Measurements from ENCODE around the gene AKT1. TPM values are rescaled to one million over a fixed set of nuclear protein-coding genes. Genes with fewer than 3 reads are reported as not detected.
"Not testable (repeated sequence)": the region's sequence is repeated elsewhere in the genome, so short reads cannot be mapped to it uniquely, and the experiment has no call there.

AKT1 gene
- total RNA-seq = 151 TPM

DNA sequence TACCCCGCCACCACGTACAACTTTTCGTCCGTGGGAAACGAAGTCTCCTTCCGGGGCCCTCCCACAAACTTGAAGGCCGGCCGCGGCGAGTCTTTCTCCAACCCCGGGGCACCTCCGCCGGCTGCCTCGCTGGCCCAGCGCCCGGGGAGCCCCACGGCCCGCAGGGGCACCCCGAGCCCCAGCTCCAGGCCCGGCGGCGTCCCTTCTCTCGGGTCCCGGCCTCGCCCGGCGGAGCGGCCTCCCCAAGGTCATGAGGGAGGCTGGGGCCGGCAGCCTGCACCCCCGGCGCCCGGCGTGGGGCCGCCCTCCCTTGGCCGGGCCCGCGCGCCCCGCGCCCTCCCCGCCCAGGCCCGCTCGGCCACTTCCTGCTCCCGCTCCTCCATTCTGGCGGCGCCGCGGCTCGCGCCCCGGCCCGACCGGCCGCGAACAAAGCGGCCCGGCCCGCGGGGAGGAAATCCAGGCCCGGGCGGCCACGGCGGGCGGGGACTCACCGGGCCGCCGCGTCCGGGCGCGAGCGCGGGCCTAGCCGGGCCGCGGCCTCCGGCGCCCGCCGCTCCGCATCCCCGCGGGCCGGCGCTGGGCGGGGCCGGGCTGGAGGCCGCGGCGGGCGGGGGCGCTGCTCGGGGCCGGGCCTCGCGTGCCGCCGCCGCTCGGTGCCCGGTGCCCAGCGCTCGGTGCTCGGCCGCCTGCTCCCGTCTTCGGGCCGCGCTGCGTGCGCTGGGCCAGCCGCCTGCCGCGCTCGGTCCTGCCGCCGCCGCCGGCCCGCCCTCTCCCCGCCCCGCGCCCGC, at the start of gene AKT1:
Gene AKT1, minus strand, starts transcription at position 756 of the 788 bp plus-strand sequence. CDS start 3,105 bp downstream, outside the sequence.
- Histone ChIP-seq H3K36me3 (ENCODE audit: control insufficient read depth in 3 of 3, insufficient read depth in 3 of 3, low read length in 3 of 3) (peaks cover 6 to 15% (median 14%) of the 10 kb centered on the region in 3 donors), H3K9me3 (ENCODE audit: control insufficient read depth in 3 of 3, low read length in 3 of 3) (no peaks in the 10 kb centered on the region), H3K4me3 (ENCODE audit: low read length in 3 of 3) (peak within 1 kb of the TSS; percentile 76 to 82 (median 79)), H3K9ac (ENCODE audit: low read depth in 1 of 3, low read length in 3 of 3) (peak within 1 kb of the TSS; percentile 73 to 88 (median 74)), H3K27me3 (ENCODE audit: control insufficient read depth in 3 of 3, insufficient read depth in 3 of 3, low read length in 3 of 3) (no peaks in the 10 kb centered on the region), H3K4me1 (ENCODE audit: control insufficient read depth in 3 of 3, insufficient read depth in 3 of 3, low read length in 3 of 3) (peaks cover 42 to 71% (median 66%) of the 10 kb centered on the region in 3 donors), H3K27ac (ENCODE audit: low read depth, low read length) (peak within 1 kb of the TSS; percentile 70)

DNA sequence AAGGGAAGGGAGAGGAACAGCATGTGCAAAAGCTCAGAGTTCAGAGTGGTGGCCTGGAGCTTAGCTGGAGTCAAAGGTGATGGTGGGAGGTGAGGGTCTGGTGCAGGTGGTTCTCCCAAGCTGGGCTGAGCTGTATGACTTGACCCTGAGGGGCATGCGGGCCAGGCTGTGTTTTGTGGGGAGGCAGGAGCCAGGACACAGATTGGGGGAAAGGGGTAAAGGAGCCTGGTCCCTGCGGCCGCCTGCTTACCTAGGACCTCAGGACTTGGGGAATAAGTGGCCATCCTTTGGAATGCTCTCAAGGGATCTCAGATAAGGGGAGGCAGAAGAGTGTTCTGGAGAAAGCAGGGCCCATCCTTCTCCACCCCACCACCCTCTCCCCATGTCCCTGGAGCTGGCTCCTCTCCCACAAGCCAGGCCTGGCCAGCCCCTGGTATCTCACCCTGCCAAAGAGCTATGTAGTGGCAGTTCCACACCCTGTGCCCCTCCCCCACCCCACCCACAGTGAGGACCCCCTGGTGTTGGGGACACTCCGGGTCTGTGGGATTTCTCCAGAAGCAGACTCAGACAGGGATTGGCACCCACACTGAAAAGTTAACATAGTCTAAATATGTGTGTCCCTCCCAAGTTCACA, 49.6 kb upstream of the AKT1 start:
- no peak overlapping the region for H3K4me3 ChIP-seq (ENCODE audit: low read length in 3 of 3)
- no peaks in the 10 kb centered on the region for H3K36me3 ChIP-seq (ENCODE audit: control insufficient read depth in 3 of 3, insufficient read depth in 3 of 3, low read length in 3 of 3)
- peaks cover 14 to 16% (median 15%) of the 10 kb centered on the region in 3 donors for H3K4me1 ChIP-seq (ENCODE audit: control insufficient read depth in 3 of 3, insufficient read depth in 3 of 3, low read length in 3 of 3)
- no peak overlapping the region for H3K9ac ChIP-seq (ENCODE audit: low read depth in 1 of 3, low read length in 3 of 3)
- no peaks in the 10 kb centered on the region for H3K9me3 ChIP-seq (ENCODE audit: control insufficient read depth in 3 of 3, low read length in 3 of 3)
- no peak overlapping the region for H3K27ac ChIP-seq (ENCODE audit: low read depth, low read length)
- H3K27me3 ChIP-seq (ENCODE audit: control insufficient read depth in 3 of 3, insufficient read depth in 3 of 3, low read length in 3 of 3) = peaks cover 34 to 44% (median 44%) of the 10 kb centered on the region in 3 donors

DNA sequence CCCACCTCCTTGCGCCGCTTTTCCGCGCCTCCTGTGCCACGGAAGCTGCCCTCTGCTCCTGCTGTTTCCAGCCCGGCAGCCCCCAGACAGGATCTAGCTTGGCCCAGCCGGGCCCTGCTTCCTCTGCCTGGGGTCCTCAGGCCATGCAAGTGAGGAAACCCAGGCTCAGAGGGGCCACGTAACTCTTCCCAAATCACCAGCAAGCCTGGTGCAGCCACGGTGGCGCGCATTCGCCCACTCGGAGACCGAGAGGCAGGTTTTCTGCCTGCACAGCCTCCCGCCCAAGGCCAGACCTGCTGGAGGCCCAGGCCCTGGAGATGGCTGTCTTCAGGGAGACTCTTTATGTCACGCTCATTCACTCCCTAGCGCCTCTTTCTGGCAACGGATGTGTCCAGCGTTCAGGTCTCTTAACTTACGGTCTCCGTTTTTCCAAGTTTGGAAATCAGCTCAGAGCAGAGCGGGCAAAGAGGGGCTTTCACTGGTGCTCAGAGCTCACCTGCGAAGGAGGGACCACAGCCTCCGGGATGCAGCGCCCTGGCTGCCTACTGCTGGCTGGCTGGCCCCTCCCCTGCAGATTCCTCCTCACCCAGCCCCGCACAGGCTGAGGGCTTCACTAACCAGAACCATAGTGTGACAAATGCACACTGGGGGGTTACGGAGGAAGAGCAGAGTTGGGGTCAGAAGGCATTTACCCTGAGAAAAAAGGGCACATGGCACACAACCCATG, 48.9 kb upstream of the AKT1 start:
- Histone ChIP-seq H3K9me3 (ENCODE audit: control insufficient read depth in 3 of 3, low read length in 3 of 3) (no peaks in the 10 kb centered on the region), H3K4me1 (ENCODE audit: control insufficient read depth in 3 of 3, insufficient read depth in 3 of 3, low read length in 3 of 3) (peaks cover 14 to 16% (median 15%) of the 10 kb centered on the region in 3 donors), H3K4me3 (ENCODE audit: low read length in 3 of 3) (peak overlapping the region; percentile 51 to 65 (median 58)), H3K27me3 (ENCODE audit: control insufficient read depth in 3 of 3, insufficient read depth in 3 of 3, low read length in 3 of 3) (peaks cover 34 to 44% (median 41%) of the 10 kb centered on the region in 3 donors), H3K27ac (ENCODE audit: low read depth, low read length) (no peak overlapping the region), H3K36me3 (ENCODE audit: control insufficient read depth in 3 of 3, insufficient read depth in 3 of 3, low read length in 3 of 3) (no peaks in the 10 kb centered on the region), H3K9ac (ENCODE audit: low read depth in 1 of 3, low read length in 3 of 3) (peak overlapping the region in 1 of 3 donors; percentile 67)

DNA sequence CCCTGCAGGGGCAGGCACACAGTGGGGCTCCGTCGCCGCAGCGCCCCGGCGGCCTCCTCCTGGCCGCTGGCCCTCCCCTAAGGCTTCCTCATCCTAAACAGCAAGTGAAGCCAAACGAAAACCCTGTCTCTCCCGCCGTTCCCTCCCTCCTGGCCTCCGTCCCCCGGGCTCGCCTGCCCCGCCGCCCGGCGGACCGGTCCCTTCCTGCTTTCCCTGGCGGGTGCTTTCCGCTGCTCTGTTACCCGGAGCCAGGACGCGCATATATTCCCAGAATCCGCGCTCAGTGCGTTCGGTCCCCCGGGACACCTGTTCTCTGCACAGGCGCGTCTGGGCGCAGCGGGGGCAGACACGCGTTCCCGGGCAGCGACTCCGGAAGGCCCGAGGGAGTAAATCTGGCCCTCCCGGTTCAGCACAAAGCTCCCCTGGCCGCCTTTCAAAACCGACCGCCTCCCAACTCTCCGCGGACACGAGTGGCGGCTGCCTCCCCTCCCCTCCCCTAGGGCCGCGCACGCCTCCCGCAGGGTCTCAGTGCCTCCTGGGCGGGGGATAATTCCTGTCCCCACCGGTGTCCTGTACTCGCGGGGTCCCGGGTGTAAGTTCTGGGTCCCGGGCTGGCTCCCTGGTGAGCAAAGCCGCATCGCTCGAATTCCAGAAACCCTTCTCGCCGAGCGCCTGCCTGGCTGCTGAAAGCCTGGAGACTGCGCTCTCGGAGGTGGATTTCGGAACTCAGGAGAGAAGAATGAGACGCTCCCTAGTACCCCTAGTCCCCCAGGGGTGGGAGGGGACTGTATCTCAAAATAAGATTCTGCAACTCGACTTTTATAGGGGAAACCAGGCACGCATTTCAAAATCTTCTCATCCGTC, 48.1 kb upstream of the AKT1 start:
- Histone ChIP-seq H3K4me3 (ENCODE audit: low read length in 3 of 3) (peak overlapping the region; percentile 51 to 65 (median 58)), H3K36me3 (ENCODE audit: control insufficient read depth in 3 of 3, insufficient read depth in 3 of 3, low read length in 3 of 3) (no peaks in the 10 kb centered on the region), H3K4me1 (ENCODE audit: control insufficient read depth in 3 of 3, insufficient read depth in 3 of 3, low read length in 3 of 3) (peaks cover 14 to 16% (median 15%) of the 10 kb centered on the region in 3 donors), H3K9ac (ENCODE audit: low read depth in 1 of 3, low read length in 3 of 3) (peak overlapping the region in 2 of 3 donors; percentile 67 to 69), H3K9me3 (ENCODE audit: control insufficient read depth in 3 of 3, low read length in 3 of 3) (no peaks in the 10 kb centered on the region), H3K27ac (ENCODE audit: low read depth, low read length) (no peak overlapping the region), H3K27me3 (ENCODE audit: control insufficient read depth in 3 of 3, insufficient read depth in 3 of 3, low read length in 3 of 3) (peaks cover 34 to 44% (median 39%) of the 10 kb centered on the region in 3 donors)

DNA sequence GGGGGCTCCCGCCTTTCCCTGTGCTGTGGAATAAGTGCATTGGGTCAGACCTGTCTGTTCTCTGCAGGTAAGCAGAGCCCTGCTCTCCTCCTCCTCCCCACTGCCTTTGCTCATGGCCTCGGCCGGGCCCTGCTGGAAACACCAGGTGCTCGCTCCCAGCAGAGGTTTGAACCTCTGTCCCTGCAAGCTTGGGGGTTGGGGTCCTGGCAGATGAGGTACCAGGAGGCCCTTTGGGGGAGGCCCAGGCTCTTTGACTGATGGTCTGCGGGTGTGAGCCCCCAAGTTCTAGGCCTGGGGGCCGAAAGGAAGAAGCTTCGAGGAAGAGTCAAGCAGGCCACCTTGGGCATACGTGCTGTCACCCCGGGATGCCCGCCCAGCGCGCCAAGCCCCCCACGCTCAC, 47.5 kb upstream of the AKT1 start:
- Histone ChIP-seq H3K27me3 (ENCODE audit: control insufficient read depth in 3 of 3, insufficient read depth in 3 of 3, low read length in 3 of 3) (peaks cover 34 to 42% (median 39%) of the 10 kb centered on the region in 3 donors), H3K9ac (ENCODE audit: low read depth in 1 of 3, low read length in 3 of 3) (peak overlapping the region in 1 of 3 donors; percentile 69), H3K9me3 (ENCODE audit: control insufficient read depth in 3 of 3, low read length in 3 of 3) (no peaks in the 10 kb centered on the region), H3K27ac (ENCODE audit: low read depth, low read length) (no peak overlapping the region), H3K4me3 (ENCODE audit: low read length in 3 of 3) (peak overlapping the region in 2 of 3 donors; percentile 58 to 65), H3K4me1 (ENCODE audit: control insufficient read depth in 3 of 3, insufficient read depth in 3 of 3, low read length in 3 of 3) (peaks cover 14 to 16% (median 15%) of the 10 kb centered on the region in 3 donors), H3K36me3 (ENCODE audit: control insufficient read depth in 3 of 3, insufficient read depth in 3 of 3, low read length in 3 of 3) (no peaks in the 10 kb centered on the region)

DNA sequence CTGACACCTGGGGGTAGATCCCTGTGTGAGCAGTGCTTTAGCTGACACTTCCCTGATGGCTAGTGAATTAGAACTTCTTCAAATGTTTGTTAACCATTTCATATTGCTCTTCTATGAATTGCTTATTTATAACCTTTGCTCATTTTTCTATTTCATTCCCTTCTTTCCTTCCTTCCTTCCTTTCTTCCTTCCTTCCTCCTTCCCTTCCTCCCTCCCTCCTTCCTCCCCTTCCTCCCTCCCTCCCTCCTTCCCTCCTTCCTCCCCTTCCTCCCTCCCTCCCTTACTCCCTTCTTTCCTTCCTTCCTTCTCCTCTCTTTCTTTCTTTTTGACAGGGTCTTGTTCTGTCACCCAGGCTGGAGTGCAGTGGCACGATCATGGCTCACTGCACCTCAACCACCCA, 46.2 kb upstream of the AKT1 start:
- Histone ChIP-seq H3K9ac (ENCODE audit: low read depth in 1 of 3, low read length in 3 of 3) (no peak overlapping the region), H3K4me3 (ENCODE audit: low read length in 3 of 3) (no peak overlapping the region), H3K27ac (ENCODE audit: low read depth, low read length) (no peak overlapping the region), H3K9me3 (ENCODE audit: control insufficient read depth in 3 of 3, low read length in 3 of 3) (no peaks in the 10 kb centered on the region), H3K27me3 (ENCODE audit: control insufficient read depth in 3 of 3, insufficient read depth in 3 of 3, low read length in 3 of 3) (peaks cover 32 to 41% (median 39%) of the 10 kb centered on the region in 3 donors), H3K4me1 (ENCODE audit: control insufficient read depth in 3 of 3, insufficient read depth in 3 of 3, low read length in 3 of 3) (peaks cover 14 to 16% (median 15%) of the 10 kb centered on the region in 3 donors), H3K36me3 (ENCODE audit: control insufficient read depth in 3 of 3, insufficient read depth in 3 of 3, low read length in 3 of 3) (no peaks in the 10 kb centered on the region)

DNA sequence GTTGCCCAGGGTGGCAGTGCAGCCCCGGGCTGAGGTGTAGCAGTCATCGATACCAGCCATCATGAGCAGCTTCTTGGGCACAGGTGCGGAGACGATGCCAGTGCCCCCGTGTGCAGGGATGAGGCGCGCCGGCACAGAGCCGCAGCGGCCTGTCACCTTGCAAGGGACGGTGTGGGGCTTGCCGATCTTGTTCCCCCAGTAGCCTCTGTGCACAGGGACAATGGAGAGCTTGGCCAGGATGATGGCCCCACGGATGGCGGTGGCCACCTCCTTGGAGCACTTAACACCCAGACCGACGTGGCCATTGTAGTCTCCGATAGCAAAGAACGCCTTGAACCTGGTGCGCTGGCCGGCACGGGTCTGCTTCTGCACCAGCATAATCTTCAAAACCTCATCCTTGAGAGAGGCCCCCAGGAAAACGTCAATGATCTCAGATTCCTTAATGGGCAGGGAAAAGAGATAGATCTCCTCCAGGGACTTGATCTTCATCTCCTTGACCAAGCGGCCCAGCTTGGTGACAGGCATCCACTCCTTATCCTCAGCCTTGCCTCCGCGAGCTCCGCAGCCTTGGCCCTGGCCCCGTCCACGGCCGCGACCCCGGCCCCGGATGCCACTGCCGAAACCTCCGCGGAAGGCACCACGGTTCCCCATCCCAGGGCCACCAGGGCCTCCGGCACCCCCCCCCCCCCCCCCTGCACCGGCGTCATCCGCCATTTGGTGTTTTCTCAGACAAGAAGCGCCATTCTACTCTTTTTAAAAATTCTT, 40.8 kb upstream of the AKT1 start:
- H3K27me3 ChIP-seq (ENCODE audit: control insufficient read depth in 3 of 3, insufficient read depth in 3 of 3, low read length in 3 of 3); H3K27ac ChIP-seq (ENCODE audit: low read depth, low read length); H3K36me3 ChIP-seq (ENCODE audit: control insufficient read depth in 3 of 3, insufficient read depth in 3 of 3, low read length in 3 of 3); H3K9me3 ChIP-seq (ENCODE audit: control insufficient read depth in 3 of 3, low read length in 3 of 3); H3K4me3 ChIP-seq (ENCODE audit: low read length in 3 of 3); H3K9ac ChIP-seq (ENCODE audit: low read depth in 1 of 3, low read length in 3 of 3); H3K4me1 ChIP-seq (ENCODE audit: control insufficient read depth in 3 of 3, insufficient read depth in 3 of 3, low read length in 3 of 3): not testable (repeated sequence)

DNA sequence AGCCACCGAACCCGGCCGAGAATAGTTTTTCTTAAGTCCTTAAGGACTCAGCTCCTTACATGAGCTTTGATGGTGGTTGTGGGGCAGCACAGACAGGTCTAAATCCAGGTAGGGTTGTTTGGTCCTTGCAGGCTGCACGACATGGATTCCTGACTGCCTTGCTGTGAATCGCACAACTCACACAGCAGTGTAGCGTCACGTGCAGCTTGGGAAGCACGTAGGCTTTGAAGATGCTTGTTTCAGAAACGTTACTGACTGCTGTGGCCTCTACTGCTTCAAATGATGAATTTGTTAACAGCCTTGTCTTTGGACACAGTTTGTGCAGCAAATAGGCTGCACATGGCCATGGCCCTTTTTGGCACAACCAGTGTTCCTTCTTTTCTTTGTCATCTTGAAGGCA, 35.2 kb upstream of the AKT1 start:
- Histone ChIP-seq H3K4me1 (ENCODE audit: control insufficient read depth in 3 of 3, insufficient read depth in 3 of 3, low read length in 3 of 3) (peaks cover 4 to 13% (median 12%) of the 10 kb centered on the region in 3 donors), H3K36me3 (ENCODE audit: control insufficient read depth in 3 of 3, insufficient read depth in 3 of 3, low read length in 3 of 3) (no peaks in the 10 kb centered on the region), H3K4me3 (ENCODE audit: low read length in 3 of 3) (no peak overlapping the region), H3K9ac (ENCODE audit: low read depth in 1 of 3, low read length in 3 of 3) (peak overlapping the region in 1 of 3 donors; percentile 3), H3K9me3 (ENCODE audit: control insufficient read depth in 3 of 3, low read length in 3 of 3) (no peaks in the 10 kb centered on the region), H3K27ac (ENCODE audit: low read depth, low read length) (no peak overlapping the region), H3K27me3 (ENCODE audit: control insufficient read depth in 3 of 3, insufficient read depth in 3 of 3, low read length in 3 of 3) (peaks cover 0 to 13% (median 0%) of the 10 kb centered on the region in 3 donors)
